ENCODE measurements around the gene CSMD2. TPM values are rescaled to one million over a fixed set of nuclear protein-coding genes. Genes with fewer than 3 reads are reported as not detected.

The CSMD2 gene
- total and polyA plus RNA-seq, 2 donors from 2014 or later: 0.47 TPM; not detected in 1

GRCh38 chr1:34155860-34156259 is 9.2 kb downstream of the CSMD2 start:
- TF ChIP-seq CTCF (IDR thresholded peaks at IDR 0.05; ENCODE audit: borderline replicate concordance, extremely low read depth, insufficient read depth): no peak
- Histone ChIP-seq H3K27ac (ENCODE audit: low read depth in 2 of 2, low read length in 2 of 2) (no peak overlapping the region), H3K4me3 (ENCODE audit: low read length in 3 of 3) (no peak overlapping the region), H3K9me3 (ENCODE audit: control insufficient read depth in 2 of 3, insufficient read depth in 1 of 3, low read length in 3 of 3) (no peaks in the 10 kb centered on the region), H3K36me3 (ENCODE audit: control insufficient read depth in 2 of 3, insufficient read depth in 3 of 3, low read length in 3 of 3) (no peaks in the 10 kb centered on the region), H3K9ac (ENCODE audit: low read length in 3 of 3) (no peak overlapping the region), H3K27me3 (ENCODE audit: control insufficient read depth, insufficient read depth, low read length) (peaks cover 2% of the 10 kb centered on the region), H3K4me1 (ENCODE audit: control insufficient read depth in 2 of 3, insufficient read depth in 2 of 3, low read depth in 1 of 3, low read length in 3 of 3) (no peaks in the 10 kb centered on the region)
- DNase-seq (no peak), FAIRE-seq (no peak)
- intact Hi-C loops (cut with DNase I): no loop called here

GRCh38 chr1:34153246-34153645 is 11.8 kb downstream of the CSMD2 start:
- Histone ChIP-seq H3K4me3 (ENCODE audit: low read length in 3 of 3) (no peak overlapping the region), H3K27me3 (ENCODE audit: control insufficient read depth, insufficient read depth, low read length) (no peaks in the 10 kb centered on the region), H3K9me3 (ENCODE audit: control insufficient read depth in 2 of 3, insufficient read depth in 1 of 3, low read length in 3 of 3) (no peaks in the 10 kb centered on the region), H3K36me3 (ENCODE audit: control insufficient read depth in 2 of 3, insufficient read depth in 3 of 3, low read length in 3 of 3) (no peaks in the 10 kb centered on the region), H3K4me1 (ENCODE audit: control insufficient read depth in 2 of 3, insufficient read depth in 2 of 3, low read depth in 1 of 3, low read length in 3 of 3) (no peaks in the 10 kb centered on the region), H3K9ac (ENCODE audit: low read length in 3 of 3) (no peak overlapping the region), H3K27ac (ENCODE audit: low read depth in 2 of 2, low read length in 2 of 2) (no peak overlapping the region)
- TF ChIP-seq CTCF (IDR thresholded peaks at IDR 0.05; ENCODE audit: borderline replicate concordance, extremely low read depth, insufficient read depth): no peak
- DNase-seq (no peak), FAIRE-seq (no peak)
- intact Hi-C loops (cut with DNase I): no loop called here

- Histone ChIP-seq H3K4me3 (ENCODE audit: low read length in 3 of 3) (no peak overlapping the region), H3K27ac (ENCODE audit: low read depth in 2 of 2, low read length in 2 of 2) (no peak overlapping the region), H3K9me3 (ENCODE audit: control insufficient read depth in 2 of 3, insufficient read depth in 1 of 3, low read length in 3 of 3) (no peaks in the 10 kb centered on the region), H3K9ac (ENCODE audit: low read length in 3 of 3) (no peak overlapping the region), H3K27me3 (ENCODE audit: control insufficient read depth, insufficient read depth, low read length) (no peaks in the 10 kb centered on the region), H3K4me1 (ENCODE audit: control insufficient read depth in 2 of 3, insufficient read depth in 2 of 3, low read depth in 1 of 3, low read length in 3 of 3) (no peaks in the 10 kb centered on the region), H3K36me3 (ENCODE audit: control insufficient read depth in 2 of 3, insufficient read depth in 3 of 3, low read length in 3 of 3) (no peaks in the 10 kb centered on the region)
- DNase-seq: no peak
- no peak for TF ChIP-seq CTCF (IDR thresholded peaks at IDR 0.05; ENCODE audit: borderline replicate concordance, extremely low read depth, insufficient read depth)
- intact Hi-C loops (cut with DNase I): no loop called here
- no peak for FAIRE-seq
Observed at GRCh38 chr1:34149501-34149900, 15.5 kb downstream of the CSMD2 start.

- no peaks in the 10 kb centered on the region for H3K9me3 ChIP-seq (ENCODE audit: control insufficient read depth in 2 of 3, insufficient read depth in 1 of 3, low read length in 3 of 3)
- H3K4me1 ChIP-seq (ENCODE audit: control insufficient read depth in 2 of 3, insufficient read depth in 2 of 3, low read depth in 1 of 3, low read length in 3 of 3): no peaks in the 10 kb centered on the region
- no peaks in the 10 kb centered on the region for H3K27me3 ChIP-seq (ENCODE audit: control insufficient read depth, insufficient read depth, low read length)
- no peak overlapping the region for H3K27ac ChIP-seq (ENCODE audit: low read depth in 2 of 2, low read length in 2 of 2)
- H3K9ac ChIP-seq (ENCODE audit: low read length in 3 of 3): no peak overlapping the region
- TF ChIP-seq CTCF (IDR thresholded peaks at IDR 0.05; ENCODE audit: borderline replicate concordance, extremely low read depth, insufficient read depth): no peak
- FAIRE-seq (no peak), DNase-seq (no peak)
- H3K36me3 ChIP-seq (ENCODE audit: control insufficient read depth in 2 of 3, insufficient read depth in 3 of 3, low read length in 3 of 3): no peaks in the 10 kb centered on the region
- H3K4me3 ChIP-seq (ENCODE audit: low read length in 3 of 3): no peak overlapping the region
- intact Hi-C loops (cut with DNase I): no loop called here
Observed at GRCh38 chr1:34147301-34147700, 17.7 kb downstream of the CSMD2 start.

All from kidney (tissue), 14 donors.